Measurements from ENCODE around the gene ZNF184.

The ZNF184 gene

DNA sequence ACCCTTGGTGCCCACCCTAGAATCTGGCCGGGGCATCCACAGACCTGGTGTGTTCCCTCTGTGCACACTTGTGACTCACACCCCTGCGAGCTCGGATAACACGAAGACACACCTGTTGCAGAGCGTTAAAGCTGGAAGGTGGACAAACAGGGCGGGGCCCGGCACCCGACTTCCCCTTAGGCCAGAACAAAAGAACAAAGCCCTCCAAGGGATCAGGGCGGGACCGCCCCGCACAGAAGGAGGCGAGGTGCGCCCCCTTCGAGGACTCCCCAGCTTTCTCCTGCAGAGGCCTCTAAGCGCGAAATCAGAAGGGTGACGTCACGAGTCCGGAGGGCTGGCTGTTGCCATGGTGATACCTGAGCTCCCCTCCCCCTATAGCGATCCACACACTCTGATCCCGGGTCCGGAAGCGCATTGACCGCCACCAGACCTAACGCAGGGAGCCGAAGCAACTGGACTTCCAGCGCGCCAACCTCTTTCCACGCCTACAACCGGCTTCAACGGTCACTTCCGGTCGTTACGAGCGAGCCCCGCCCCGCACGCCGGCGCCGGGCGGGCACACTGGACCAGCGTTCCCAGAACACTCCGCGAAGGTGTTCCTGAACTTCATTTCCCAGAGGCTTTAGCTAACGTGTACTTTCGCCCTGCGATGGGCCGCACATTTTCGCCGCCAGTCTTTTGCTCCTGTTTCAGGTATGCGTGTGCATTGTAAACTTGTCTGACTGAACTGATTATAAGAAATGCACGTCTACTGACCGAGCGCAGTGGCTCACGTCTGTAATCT is at the start of gene ZNF184:
Gene ZNF184 (minus strand): TSS at position 489 of the 784 bp plus-strand sequence. CDS start 811 bp downstream, outside the sequence.
- DNase-seq (ENCODE audit: low read depth in 3 of 3), result peak; percentile 65 to 68 (median 68)

DNA sequence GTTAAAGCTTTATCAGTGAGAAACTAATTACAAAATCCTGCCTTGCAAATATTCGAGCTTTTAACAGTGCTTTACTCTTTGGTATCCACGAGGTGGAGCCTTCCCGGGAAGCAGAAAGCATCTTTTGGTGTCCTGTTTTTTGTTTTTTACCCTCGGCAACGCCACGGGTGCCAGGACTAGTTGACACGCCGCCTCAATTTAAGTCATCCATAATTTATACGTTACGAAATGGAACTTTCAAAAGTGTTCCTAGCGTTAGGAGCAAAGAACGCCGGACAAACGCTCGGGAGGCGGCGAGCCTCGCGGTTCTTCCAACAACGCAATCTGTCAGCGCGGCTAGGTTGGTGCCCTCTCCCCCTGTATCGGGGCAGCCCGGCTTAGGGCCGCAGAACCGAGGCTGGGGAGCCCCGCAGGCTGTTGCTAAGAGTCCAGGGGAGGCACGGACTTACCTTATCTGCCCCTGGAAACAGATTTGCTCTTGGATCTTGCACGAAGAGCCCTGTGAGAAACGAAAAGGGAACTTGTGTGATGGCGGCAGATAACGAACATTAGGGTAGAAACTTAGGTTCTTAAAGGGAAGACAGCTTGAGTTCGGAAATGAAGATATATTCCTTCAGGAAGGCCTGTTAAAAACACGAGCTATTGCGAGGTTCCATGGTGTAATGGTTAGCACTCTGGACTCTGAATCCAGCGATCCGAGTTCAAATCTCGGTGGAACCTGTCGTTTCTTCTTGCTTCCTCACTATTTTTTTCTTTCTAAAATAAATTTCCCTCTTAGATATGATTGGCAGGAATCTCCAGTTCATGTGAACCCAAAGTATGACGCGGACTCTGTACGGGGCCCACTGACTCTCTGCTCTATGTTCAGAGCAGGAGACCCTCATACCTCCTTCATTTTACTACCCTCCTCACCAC is 46.2 kb upstream of the ZNF184 start:
- DNase-seq (ENCODE audit: low read depth in 3 of 3), result peak; percentile 27 to 36 (median 29)

DNA sequence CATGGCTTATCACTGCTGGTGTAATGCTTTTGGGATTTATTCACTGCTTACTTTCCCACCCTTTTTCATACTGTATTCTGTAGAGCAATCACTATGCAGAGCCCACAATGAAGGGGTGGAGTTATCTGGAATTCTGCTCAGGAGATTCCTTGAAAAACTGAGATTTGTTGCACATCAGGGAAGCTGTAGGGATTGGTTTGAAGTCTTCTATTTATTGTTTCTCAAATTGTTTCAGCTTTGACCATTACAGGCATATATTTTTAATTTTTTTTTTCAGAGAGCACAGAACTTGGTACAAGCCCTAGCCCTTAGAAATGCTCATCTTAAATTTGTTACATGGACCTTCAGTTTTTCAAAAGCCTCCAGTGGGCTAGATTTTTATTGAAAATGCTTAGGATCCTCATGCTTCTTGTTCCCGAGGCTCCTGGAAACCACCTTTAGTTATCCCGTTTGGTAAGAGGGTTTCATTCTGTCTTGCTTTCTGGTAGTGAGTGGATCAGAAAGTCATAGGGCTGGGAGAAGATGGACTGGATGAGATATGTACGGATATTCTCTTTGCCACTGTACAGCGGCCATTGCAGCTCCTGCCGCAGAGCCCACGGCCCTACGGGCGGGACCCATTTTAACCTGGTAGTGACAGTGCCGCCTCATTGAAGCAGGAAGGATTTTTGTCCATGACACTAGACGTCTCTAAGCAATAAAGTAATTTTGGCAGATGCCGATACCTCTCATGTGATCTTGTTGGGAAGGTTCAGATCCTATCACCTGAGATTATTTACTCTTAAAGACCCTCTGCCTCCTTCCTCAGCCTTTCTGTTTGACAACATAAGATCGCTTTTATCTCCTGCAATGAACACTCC is 45.3 kb upstream of the ZNF184 start:
- no peak for DNase-seq (ENCODE audit: low read depth in 3 of 3)

DNA sequence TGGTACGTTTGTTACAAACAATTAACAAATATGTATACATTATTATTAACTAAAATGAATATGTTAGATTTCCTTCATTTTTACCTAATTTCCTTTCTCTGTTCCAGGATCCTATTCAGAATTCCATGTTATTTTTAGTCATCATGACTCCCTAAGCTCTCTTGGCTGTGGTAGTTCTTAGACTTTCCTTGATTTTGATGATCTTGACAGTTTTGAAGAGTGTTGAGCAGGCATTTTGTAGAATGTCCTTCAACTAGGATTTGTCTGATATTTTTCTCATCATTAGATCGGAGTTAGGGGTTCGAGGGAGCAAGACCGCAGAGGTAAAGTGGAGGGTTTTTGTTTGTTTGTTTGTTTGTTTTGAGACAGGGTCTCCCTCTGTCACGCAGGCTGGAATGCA is 44.3 kb upstream of the ZNF184 start:
- no peak for DNase-seq (ENCODE audit: low read depth in 3 of 3)

DNA sequence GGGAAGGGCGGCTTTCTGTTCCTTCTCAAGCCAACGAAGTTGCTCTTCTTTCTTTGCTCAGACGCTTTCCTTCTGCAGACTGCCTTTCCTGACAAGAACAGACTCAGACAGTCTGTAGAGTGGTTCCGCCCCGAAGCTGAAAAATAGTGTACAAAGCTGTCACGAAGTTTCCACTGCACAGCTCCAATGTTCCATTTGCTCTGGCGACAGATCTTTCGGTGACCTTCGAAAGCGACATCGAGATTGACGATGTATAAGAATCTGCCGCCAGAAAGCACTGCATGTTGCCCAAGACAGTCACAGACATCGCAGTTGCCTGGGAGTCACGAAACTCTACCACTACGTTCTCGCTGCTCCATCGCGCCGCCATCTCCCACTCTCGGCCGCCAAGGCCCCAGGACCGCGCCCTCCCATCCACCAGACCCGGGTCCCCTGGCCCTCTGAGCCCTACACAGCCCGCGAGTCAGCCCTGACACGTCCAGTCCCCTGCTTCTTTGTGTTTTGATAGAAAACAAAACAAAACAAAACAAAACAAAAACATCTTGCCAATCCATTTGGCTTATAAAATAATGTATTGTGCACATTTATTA is 42.1 kb upstream of the ZNF184 start:
- DNase-seq (ENCODE audit: low read depth in 3 of 3), result no peak

DNA sequence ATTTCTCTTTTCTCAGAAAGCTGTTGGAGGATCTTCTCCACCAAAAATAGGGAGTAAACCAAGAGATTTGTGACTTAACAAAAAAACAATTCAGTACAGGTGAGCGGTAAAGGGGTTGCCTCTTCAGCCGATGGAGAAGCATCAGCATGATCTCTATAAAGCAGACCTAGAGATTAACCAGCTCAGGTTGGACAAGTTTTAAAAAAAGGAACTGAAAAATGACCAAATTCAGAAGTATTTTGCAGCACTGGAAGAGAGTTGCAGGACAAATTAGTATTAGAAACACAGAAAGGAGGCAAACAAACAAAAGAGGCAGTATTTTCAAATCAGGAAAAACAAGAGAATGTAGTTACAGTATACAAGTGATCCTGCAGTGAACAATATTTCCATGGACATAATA is 39.6 kb upstream of the ZNF184 start:
- DNase-seq (ENCODE audit: low read depth in 3 of 3), result no peak

DNA sequence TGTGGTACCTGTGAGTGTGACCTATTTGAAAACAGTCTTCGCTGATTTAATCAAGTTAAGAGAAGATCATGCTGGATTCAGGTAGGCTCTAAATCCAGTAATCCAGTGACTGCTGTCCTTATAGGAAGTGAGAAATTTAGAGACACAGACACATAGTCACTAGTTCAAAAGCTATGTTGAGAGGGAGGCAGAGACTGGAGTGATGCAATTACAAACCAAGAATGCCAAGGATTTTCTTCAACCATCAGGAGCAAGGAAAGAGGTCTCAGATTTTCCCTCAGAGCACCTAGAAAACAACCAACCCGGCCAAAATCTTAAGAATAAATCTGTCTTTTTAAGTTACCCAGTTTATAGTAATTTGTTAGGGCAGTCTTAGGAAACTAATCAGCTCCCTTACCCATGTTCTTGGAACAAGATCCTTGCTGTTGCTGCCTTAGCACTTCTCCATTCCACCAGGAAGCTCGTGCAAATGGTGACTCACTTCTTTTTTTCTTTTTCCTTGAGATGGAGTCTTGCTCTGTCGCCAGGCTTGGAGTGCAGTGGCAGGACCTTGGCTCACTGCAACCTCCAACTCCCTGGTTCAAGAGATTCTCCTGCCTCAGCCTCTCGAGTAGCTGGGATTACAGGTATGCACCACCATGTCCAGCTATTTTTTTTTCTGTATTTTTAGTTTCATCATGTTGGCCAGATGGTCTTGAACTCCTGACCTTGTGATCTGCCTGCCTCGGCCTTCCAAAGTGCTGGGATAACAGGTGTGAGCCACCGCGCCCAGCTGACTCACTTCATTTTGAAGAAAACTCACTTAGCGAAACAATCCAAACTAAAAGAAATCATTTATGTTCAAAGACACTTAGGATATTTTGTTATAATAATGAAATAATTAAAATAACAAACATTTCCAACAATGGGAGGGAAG is 34.4 kb upstream of the ZNF184 start:
- DNase-seq (ENCODE audit: low read depth in 3 of 3), result no peak

DNA sequence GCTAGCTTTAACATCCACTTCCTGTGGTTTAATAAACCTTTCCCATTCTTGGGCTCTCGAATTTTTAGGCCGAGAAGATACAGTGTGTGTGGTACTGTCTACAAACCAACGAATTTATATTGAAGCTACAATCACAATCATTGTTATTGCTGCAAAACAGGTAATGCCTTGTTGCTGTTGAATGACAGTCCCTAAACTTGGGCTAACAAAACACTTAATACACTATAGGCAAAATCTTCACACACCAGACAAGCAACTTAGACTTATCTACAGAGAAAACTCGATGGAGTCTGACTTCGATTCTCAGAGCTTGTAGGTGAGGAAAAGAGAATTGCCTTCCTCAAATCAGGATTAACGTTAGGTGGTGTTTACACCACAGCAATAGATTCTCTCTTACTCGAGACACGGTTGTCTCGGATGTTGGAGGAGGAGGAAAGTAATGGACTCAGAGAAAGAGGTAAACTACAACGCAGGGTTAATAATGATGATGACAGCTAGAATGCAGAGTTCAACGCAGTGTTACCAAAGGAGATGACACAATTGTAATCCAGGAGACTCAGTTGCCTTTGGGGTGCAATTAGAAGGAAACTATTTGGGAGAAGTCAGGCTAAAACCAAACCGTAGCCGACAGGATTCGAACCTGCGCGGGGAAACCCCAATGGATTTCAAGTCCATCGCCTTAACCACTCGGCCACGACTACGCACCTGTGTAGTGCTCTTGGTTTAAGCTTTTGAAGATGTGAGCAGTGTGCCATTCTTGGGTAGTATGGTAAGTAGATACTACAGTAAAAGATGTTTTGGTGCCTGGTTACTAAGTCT is 32.5 kb upstream of the ZNF184 start:
- DNase-seq (ENCODE audit: low read depth in 3 of 3), result peak in 1 of 3 experiments; percentile 19

DNA sequence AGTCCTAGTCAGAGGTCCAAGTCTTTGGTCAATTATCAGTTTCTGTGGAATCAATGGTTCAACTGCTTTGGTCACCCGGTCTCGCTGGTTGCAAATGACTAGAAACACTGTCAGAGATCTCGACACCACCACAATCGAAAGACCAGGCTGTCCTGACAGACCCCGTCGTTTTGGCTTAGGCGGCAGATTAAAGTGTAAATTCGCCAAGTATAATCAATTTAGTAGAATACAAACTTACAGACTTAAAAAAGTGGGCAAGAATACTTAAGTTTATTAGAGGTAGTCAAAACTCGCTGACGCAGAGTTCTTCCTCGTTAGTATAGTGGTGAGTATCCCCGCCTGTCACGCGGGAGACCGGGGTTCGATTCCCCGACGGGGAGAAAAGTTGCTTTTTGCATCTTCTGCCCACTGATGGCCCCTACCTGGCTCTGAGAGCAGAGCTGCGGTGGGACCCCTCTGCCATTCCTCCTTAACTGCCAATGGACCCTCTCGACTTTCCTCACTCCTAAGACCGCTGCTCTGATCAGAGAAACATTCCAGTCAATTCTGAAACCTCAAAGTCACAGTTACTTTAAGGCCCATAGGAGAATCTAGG is 30.6 kb upstream of the ZNF184 start:
- DNase-seq (ENCODE audit: low read depth in 3 of 3), result peak; percentile 68 to 83 (median 75)

DNA sequence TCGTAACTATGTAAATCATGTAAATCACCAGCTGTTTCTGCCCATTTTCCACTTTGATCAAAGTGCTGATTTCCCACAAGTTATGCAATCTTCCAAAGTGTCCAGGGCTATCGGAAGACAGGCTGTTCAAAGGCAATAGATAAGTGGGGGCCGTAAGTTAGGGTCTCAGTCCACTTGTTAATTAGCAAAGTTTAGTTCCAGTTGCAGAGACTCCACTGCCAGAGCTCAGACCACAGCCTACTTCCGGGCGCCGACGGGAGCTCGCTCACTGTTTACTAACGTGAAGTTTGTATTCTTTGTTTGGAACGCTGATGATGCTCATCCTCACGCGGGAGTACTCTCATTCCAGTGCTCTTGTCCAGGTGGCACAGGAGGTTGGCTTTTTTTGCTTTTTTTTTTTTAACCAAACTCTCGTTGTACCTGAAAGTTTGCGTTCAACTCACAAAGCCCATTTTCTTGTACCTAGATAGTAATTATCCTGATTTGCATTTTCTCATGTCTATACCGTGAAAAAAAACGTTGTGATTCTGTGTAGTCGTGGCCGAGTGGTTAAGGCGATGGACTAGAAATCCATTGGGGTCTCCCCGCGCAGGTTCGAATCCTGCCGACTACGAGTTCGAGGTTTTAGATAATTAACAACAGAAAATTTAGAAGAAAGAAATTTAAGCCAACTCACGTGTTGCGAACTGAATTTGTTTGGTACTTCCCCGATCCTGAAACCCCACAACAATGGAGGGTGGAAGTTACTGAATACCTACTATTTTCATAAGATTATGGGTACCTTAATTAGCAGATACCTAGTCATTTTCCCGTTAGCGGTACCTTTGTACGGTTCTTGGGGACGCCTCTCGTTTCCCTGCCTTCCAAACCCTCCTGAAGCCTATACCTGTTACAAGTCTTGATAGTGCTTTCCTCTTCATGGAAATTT is 29.9 kb upstream of the ZNF184 start:
- DNase-seq (ENCODE audit: low read depth in 3 of 3), result peak; percentile 37 to 58 (median 51)

DNA sequence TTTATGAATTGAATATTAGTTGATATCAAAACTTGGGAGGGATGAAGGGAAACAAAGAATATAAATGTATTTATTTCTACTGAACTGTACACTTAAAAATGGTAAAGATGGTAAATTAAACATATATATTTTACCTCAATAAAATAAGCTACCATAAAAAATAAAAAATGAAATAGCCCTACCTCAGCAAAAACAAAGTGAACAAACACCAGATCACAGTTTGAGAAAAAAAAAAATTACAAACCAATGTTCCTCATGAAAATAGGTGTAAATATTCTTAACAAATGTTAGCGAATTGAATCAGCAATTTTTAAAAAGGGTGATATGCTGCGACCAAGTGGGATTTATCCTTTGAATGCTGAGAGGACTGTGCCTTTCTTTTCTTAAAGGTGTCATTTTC is 28.3 kb upstream of the ZNF184 start:
- DNase-seq (ENCODE audit: low read depth in 3 of 3), result no peak

DNA sequence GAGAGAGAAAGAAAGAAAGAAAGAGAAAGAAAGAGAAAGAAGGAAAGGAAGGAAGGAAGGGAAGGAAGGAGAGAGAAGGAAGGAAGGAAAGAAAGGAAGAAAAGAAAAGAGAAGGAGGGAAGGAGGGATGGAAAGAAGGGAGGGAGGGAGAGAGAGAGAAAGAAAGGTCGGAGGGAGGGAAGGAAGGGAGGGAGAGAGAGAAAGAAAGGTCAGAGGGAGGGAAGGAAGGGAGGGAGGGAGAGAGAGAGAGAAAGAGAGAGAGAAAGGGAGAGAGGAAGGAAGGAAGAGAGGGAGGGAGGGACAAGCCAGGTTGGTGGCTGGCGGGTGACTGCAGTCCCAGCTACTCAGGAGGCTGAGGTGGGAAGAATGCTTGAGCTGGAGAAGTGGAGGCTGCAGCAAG is 27.3 kb upstream of the ZNF184 start:
- no peak for DNase-seq (ENCODE audit: low read depth in 3 of 3)

DNA sequence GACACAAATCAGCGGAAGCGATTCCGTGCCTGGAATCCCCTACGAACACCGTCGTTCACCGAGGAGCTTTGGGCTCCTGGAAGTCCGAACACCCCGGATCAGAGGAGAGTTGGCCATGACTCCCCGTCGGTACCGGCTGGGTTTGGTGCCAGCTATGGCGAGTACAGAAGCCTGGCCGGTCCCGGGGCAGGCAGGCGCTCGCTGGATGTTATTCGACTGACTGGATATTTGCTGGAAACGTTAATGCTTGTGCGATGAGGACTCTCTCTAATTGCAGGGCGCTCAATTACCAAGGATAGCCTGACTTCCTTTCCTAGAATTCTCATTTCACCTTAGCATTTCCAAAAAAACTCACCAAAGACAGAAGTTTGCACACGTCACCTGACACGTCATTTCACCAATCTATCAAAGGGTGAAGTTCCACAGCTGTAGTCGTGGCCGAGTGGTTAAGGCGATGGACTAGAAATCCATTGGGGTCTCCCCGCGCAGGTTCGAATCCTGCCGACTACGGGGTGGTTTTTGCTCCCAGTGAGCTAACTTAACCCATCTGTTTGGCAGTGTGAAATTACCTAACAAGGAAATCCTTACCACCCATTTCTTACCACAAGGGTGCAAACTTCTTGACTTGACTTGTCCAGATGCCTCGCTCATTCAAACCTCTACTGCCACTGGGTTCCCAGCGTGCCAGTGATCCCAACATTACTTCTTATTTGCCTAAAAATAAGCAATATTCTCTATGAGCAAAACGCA is 22.7 kb upstream of the ZNF184 start:
- DNase-seq (ENCODE audit: low read depth in 3 of 3), result peak in 1 of 3 experiments; percentile 43

DNA sequence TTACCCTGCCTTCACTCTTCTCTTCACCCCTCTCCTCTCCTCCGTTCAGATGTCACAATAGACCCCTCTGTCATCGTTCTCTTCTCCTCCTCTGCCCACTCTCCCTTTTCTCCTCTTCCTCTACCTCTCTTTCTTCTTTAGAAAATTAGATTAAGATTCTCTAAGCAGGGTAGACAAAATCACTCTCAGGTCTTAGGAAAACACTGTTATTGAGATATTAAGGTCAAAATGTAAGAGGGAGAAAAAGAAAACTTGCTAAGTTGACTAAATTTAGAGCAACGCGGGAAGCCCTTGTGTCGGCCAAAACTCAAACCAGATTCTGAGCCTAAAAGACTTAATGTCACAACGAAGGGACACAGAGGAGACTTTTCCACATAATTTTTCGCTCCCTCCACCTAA is 22.1 kb upstream of the ZNF184 start:
- DNase-seq (ENCODE audit: low read depth in 3 of 3), result no peak

DNA sequence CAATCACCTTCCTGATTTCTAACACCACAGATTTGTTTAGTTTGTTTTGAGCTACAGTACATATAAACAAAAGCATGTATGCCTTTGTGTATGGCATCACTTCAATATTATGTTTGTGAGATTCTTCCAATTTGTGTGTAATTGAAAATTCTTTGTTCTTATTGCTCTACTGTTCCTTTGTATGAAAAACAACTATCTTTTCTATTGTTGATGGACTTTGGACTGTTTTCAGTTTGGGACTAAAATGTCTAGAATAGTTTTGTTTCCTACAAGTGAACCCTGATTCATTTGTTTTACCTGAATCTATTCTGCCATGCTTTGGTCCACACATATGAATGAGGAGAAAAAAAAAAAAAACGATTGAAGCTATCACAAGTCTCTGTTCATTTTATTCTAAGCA is 21.2 kb upstream of the ZNF184 start:
- DNase-seq (ENCODE audit: low read depth in 3 of 3), result no peak

DNA sequence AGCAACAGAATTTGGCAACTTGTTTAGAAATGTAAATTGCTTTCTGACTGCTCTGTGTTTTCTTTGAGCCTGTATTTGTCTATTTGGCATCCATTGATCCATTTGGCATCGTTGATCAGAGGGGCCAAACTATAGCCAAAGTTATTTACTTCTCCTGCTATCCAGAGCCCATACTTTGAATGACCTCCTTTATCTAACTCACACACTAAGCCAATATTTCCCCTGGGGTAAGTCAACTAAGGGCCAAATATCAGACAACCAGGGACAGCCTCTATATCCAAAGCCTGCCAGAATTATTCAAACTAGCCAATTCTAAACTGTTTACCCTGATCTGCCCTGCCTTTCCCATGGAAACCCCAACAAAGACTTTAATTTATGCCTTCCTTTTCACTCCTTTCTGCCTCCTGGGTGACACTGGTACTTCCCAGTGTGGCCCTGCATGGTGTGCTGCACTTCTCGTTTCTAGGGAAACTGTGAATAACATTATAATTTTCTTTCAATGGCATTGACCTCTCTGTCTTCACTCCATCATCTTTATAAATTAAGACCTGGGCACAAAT is 19.8 kb upstream of the ZNF184 start:
- no peak for DNase-seq (ENCODE audit: low read depth in 3 of 3)
